GM21717 (cell line): Measurements from ENCODE around the gene BCL11A.

Source experiments
- ATAC-seq: cut with Tn5 transposase; IDR thresholded peaks from one replicate; pipeline ENCODE4 v1.9.1; 2021; ENCODE audit warnings: mild to moderate bottlenecking, moderate library complexity; ENCODE audit not compliant: unreplicated experiment

Gene BCL11A

DNA sequence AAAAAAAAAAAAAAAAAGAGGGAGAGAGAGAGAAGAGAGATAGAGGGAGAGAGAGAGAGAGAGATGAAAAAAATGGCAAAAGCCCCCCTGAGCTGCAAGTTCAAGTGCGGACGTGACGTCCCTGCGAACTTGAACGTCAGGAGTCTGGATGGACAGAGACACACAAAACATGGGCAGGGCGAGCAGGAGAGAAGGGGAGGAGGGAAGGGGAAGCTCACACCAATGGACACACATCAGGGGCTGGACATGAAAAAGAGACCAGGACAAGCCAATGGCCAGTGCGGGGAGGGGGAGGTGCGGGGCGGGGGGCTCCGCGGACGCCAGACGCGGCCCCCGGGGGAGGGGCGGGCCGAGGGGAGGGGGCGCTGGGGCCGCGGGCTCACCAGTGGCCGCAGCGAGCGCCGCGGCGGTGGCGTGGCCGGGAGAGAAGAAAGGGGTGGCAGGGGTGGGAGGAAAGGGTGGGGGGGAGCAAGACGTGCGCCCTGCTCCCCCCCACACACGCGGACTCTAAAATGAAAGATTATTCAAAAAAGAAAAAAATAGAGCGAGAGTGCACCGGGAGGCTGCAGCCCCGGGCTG is at the start of gene BCL11A:
Gene BCL11A, minus strand, starts transcription at position 160 of the 579 bp plus-strand sequence. CDS start 384 bp downstream, outside the sequence.
- peak; percentile 0 for ATAC-seq

DNA sequence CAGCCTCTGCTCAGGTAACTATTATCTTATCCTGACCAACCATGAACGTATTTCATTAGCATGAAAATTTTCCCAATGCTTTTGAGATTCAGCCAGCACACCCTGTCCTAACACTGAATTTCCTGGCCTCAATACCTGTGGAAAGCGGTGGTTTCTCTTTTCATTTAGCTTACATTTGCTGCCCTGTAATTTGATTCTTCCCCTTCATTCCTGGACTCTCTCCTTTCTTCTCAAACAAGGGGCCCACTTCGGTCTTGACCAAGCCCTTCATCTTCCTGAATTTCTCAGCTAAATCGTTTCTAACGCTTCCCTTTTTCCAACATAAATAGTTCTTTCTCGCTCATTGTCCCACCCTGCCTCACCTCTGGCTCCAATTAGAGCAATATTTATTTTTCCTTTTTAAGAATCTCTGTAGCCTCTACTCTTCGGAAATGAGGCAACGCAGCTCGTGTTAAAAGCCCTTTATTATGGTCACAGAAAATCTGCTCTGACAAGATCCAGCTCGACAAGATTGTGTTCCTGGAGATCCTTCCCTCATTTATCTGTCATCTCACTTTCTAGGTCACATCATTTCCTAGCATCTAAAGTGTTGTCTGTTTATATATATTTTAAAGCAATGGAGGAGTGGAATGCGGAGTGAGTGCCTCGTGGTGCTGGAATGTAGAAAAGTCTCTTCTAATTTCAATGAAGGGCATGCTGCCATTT is 49.5 kb upstream of the BCL11A start:
- no peak for ATAC-seq

DNA sequence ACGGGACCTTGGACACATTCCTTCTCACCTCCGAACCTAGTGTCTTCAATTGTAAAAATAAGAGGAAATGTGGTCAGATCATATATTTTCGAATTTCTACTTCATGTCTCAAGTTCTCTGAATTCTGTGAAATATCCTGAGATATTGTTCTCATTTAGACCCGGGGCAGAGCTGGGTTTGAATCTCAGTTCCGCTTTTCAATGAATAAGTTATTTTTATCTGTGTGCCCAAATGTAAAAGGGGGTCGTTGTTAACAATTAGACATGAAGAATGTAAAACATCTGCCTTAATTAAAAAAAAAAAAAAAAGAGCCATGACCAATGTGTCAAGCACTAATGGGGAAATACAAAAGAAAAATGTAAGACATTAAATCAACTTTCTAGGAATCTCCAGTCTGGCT is 48.9 kb upstream of the BCL11A start:
- ATAC-seq: no peak

DNA sequence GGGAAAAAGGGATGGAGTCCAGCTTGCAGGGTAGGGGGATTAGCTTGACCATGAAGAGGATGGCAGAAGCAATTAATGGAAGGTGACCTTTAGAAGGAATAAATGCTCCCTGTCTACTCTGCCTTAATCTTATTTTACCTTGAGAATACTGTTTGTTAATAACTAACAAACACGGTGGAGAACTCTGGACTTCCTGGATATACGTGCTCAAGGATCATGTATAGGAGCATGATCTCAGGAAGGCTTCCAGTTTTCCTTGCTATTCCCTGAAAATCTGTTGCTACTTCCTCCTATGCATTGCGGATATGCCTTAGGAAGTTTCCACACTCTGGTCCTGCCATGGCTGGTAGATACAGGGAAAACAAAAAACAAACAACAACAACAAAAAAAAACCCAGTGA is 44.8 kb upstream of the BCL11A start:
- ATAC-seq: no peak

DNA sequence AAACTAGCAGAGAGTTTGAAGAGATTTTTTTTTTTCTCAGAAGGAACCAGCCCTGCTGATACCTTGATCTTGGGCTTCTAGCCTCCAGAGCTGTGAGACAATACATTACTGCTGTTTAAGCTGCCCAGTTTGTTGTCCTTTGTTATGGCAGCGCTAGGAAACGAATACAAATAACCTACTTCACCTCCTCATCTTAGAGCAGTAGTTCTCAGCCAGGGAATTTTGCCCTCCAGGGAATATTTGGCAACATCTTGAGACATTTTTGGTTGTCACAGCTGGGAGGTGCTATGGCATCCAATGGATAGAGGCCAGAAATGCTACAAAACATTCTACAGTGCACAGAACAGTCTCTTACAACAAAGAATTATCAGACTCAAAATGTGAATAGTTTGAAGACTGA is 43.9 kb upstream of the BCL11A start:
- no peak for ATAC-seq

DNA sequence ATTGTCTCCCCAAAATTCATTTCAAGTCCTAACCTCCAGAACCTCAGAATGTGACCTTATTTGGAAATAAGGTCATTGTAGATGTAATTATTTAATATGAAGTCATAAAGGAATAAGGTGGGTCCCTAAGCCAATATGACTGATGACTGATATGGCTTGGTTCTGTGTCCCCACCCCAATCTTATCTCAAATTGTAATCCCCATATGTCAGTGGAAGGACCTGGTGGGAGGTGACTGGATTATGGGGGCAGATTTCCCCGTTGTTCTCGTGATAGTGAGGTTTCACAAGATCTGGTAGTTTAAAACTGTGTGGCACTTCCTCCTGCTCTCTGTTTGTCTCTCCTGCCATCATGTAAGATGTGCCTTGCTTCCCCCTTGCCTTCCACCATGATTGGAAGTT is 43.0 kb upstream of the BCL11A start:
- ATAC-seq: no peak

DNA sequence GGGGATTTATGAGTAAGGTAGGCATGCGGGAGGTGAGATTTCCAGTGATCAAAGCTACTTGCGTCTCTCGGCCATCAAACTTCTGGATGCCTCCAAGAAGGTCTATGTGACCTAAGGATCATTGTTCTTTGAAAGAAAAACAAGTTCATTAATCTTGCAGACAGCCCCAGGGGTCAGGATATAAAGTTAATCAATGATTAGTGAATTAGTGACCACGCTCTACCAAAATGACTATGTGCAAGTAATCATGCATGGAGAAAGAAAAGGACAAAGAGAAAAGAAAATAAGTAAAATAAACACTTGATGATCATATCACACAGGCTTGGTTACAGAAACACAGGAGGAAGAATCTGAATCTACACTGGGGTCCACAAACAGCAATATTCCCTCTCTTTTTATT is 42.5 kb upstream of the BCL11A start:
- no peak for ATAC-seq

DNA sequence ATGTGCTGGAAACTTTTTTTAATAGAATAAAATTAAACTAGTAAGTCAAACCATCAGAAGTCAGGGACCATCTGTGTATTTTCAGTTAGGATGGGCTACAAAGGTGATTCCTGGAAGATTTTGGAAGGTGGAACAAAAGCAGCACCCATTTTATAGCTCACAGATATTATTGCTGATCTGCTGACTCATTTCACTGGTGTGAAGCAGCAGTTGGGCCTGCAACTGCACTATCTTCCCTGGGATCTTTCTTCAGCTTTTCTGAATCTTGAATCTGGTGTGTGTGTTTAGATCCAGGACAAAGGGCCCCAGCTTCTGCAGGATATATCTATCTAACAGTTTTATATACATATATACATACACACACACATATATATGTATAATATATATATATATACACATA is 35.6 kb upstream of the BCL11A start:
- no peak for ATAC-seq

DNA sequence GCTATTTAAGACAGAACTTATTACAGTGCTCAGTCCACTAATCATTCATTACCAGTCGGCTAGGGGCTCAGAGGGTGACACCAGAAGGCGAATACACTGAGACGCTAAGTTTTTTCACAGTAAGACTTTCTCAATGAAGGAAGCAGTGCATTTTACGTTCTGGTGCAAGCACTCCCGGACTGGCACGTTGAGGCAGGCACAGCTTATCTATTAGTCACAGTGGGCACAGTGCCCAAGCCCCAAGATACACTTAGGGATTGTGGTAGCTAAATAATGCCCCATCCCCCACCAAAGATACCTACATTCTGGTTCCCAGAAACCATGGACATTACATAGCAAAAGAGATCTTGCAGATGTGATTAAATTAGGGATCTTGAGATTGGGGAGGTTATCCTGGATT is 32.6 kb upstream of the BCL11A start:
- ATAC-seq: no peak

DNA sequence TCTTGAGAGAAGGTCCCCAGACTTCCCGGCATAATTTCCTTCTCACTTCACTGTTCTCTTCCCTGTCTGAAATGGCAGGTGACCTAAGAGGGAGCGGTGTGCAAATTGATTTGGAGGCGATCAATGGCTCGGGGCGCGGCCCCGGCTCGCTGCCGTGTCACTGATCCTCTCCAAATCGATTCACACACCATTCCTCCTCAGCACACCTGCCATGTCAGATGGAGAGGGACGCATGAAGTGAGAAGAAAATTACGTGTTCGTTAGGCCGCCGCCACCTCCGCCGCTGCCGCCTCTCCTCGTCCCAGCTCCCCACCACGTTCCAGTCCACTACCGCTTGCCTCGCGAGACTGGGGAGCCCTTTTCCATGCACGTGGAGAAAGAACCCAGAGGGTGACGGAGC is 31.8 kb upstream of the BCL11A start:
- ATAC-seq: no peak

DNA sequence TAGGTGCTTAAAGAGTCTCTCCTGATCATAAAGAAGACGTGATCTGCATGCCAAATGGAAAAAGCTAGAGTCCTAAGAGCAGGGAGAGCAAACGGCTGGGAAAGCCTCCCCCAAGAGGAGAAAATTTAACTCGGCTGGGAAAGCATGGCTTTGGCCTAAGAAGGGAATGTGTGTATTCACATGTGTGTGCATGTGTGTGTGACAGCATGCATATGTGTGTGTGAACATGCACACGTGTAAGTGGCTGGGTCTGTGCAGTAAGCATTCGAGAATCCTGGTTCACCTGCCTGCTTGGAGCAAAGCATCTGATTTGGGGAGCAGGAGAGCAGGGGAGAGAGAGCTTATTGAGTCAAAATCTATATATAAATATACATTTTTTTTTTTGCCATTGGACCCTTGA is 30.1 kb upstream of the BCL11A start:
- no peak for ATAC-seq

DNA sequence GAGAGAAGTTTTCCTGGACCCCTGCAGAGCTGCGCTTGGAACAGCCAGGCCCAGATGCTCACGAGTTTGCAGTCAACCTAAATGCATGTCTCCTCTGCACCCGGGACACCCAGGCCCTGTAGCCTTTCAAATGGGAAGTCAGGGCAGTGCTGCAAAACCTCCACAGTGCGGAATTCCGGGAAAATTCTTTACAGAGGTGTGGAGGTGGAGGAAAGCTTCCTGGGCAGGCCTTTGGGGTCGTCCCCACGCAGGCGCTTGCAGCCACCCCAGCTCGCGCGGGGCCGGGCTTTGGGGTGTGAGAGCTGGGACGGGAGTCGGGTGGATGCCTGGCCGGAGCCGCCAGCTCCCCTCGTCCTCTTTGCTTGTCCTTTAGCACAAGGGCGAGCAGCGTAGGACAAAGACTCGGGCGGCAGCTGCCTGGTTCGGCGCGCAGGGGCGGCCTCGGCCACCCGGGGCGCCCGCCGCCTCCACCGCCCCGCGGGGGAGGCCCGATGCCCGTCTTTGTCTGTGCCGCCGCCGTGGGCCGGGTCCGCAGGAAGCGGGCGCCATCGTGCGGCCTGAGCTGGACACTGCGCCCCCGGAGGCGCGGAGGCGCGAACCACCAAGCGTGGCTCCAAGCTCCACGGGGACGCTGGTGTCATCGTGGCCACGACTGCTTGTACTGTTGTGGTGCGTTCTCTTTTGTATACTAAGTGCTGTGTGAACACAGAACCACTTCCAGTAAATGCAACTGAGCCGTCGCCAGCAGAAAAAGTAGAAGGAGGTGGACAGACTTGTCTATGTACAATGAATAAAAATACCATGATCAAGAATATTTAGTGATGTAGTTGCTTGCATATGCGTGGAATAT is 28.2 kb upstream of the BCL11A start:
- ATAC-seq: peak; percentile 95

DNA sequence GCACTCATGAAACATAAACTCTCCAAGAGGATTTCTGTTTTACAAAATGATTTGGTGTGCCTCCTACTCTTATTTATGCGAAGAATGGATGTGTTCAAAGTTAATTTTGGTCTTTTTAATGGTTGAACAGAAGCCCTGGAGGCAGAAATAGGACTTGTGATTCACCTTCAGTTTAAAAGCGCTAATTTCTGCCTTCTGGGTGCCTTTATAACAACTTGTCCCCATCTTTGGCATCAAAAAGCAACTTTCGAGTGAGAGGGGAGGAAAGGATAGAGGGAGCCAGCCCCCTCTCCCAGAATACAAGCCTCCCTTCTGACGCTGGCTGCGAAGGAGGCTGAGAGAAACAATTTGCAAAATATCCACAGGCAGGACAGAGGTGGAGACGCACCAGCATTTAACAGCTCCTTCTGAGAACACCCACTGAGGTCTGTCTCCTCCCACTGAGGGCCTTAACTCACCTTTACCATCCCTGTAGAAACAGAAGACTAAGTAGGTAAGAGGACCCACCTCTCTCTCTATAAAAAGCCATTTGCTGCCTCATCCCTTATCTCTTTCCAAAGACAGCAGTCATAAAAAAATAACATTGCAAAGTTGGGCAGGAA is 24.3 kb upstream of the BCL11A start:
- ATAC-seq: no peak

DNA sequence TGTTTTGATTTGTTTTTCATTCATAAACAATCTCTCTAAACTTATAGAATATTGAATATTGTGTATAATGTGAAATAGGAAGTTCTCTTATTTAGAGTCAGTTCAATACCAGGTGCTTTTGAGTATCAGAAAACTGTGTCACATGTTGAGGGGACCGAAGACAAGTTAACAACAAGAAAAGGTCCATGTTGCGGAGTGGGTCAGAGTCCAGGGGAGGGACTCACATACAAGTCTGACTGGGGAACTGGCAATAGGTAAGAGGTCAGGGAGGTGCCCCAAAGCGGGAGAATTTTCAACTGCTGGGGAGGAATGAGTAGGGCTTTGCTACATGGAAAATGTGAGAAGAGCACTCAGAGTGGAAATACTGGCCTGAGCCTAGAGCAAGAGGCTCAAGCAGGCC is 19.8 kb upstream of the BCL11A start:
- no peak for ATAC-seq

DNA sequence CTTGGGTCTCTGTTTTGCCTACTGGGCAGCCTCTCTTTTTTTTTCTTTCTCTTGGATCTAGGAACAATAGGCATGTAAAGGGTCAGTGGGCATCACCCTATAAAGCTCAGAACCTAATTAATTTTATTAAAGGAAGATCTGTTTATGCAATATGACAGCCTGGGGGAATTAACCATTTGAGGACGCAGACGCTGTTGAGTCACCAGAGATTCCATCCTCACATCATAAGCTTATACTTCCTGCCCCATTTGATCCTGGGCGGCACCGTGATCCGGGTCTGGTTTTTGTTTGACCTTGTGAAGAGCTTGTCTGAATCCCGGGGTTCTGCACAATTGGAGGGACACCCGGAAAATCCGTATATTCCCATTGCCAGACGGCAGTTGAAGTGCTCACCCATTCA is 16.8 kb upstream of the BCL11A start:
- no peak for ATAC-seq

DNA sequence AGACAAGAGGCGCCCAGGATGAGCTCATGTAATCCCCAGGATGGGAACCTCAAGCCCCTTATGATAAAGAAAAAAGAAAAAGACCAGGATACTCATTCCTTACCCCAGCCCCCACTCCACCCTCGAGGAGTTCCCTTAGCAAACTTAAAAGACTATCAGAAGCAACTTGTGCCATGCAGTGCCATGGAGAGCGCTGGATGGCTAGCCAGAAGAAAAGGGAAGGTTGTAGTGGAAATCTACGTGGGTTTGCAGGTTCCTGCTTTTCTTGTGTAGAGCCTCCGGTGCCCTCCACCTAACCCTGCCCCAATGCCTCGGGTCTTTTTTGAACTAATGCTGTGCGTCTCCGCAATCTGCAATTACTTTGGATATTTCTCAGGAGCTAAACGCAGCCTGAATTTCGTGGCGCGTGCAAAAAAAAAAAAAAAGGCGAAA is 16.2 kb upstream of the BCL11A start:
- ATAC-seq: no peak

DNA sequence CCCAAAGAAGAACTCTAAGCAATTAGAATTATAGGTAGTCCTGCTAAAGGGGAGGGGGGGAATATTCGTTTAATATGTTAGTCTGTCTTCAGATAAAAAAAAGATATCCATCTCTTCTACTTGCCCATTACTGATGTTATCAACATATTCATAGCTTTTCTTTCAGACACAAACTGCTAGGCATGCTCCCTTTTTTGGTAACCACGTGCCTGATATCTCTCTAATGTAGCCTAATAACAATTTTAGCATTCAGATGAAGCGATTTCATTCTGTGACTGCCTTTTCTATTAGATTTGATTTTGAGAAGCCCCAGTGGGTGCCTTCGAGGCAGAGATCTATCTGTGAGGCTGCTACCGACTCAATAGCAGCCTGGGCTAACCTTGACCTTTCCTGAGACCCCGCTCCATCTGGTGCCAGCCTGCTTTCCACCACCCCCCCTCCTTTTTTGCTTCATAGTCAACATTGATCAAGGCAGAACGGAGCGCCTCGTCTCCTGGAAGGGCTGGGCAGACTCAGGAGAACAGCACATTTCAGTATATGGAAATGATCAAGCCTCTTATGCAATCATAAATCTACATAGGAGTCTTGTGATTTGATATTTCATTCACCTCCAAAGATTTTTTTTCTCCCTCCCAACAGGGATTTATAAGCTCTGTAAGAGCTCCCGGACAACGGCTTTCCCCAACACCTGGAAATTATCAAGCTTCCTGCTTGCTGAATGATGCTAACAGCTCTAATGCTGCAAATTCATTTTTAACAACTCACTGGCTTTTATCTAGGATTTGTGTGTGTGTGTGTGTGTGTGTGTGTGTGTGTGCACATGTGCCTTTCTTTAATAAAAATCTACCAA is 14.7 kb upstream of the BCL11A start:
- ATAC-seq: no peak

DNA sequence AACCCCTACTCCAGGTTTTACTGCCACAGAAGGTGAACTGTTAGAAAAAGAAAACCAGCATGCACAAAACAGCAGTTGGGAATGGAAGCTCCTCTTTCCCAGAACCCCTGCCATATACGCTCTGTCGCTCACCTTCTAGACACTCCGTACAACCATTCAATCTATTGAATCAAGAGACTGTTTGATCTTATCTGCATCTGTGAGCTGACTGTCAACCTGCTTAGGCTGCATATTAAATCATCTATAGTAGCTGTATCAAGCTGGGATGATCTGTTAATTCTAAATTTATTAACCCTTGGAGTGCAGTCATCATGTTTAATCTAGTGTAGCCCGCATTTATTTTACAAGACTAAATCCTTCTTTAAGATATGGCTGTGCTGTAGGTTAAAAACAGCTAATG is 13.6 kb upstream of the BCL11A start:
- no peak for ATAC-seq

DNA sequence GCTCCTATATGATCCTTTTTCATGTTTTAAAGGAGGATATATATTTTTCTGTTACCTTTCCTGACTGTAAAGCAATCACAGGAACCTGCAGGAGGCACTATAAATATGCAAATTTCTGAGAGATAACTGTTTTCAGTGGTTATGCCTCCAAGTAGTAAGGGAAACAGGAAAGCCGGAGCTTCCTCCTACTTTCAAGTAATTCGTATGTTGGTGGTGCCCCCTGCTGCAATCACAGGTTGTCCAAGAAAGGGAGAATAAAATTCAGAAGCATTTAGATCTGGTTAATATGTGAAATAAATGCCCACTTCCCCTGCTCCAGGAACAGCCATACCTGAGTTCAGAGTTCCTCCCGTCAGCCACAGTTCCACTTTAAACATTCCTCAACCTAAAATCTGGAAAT is 12.0 kb upstream of the BCL11A start:
- ATAC-seq: peak; percentile 48

DNA sequence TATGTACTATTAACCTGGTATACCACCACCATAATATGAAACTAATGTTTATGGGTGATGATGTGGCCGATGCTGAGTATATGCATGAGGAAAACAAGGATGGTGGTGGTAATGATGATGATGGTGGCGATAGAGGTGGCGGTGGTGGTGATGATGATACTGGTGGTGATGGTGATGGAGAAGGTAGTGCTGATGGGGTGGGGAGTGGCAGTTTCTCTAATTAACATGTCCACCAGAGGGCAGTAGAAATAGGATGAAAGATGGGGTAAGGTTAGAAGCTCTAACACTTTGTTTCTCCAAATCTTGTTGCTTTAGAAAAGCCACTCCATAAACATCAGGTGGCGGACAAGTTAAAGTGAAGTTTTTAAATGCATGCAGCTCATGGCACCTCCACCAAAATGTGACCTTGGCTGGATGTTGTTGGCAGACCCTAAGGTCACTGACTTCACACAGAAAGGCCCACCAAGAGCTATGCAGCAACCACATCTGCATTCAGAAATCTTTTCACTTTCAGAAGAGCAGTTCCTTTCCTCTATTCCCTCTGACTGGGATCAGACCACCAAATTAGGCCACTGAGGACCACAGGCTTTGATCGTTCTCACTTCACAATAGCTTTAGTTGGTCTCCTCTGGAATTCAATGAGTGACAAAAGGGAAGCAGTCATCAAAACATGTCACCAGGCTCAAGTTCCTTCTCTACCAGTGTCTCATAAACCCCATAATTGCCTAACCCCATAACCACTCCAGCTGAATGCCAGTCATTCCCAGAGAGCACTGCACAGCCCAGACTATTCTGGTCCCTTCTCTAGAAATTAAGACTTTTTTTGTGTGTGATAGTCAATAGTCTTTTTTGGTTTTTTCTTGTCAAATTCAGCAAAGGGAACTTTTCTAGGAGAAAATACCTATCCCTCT is 7.5 kb upstream of the BCL11A start:
- peak; percentile 46 for ATAC-seq
